ENCODE data around the gene IQGAP3. TPM values are rescaled to one million over a fixed set of nuclear protein-coding genes. Genes with fewer than 3 reads are reported as not detected.

IQGAP3 gene
- total and polyA plus RNA-seq, 4 donors = under 0.01 to 8.5 (median 0.43) TPM

- Histone ChIP-seq H3K4me1 (ENCODE audit: control insufficient read depth in 4 of 4, insufficient read depth in 4 of 4, low read length in 3 of 4) (no peaks in the 10 kb centered on the region), H3K9me3 (ENCODE audit: control insufficient read depth in 4 of 4, low read length in 3 of 4) (no peaks in the 10 kb centered on the region), H3K9ac (ENCODE audit: low read depth in 1 of 2, low read length in 2 of 2) (no peak overlapping the region), H3K4me3 (ENCODE audit: low read depth in 1 of 3, low read length in 3 of 3) (no peak overlapping the region), H3K36me3 (ENCODE audit: control insufficient read depth in 4 of 4, insufficient read depth in 3 of 4, low read depth in 1 of 4, low read length in 3 of 4) (no peaks in the 10 kb centered on the region), H3K27me3 (ENCODE audit: control insufficient read depth in 4 of 4, insufficient read depth in 4 of 4, low read length in 3 of 4) (peaks cover 0 to 2% (median 0%) of the 10 kb centered on the region in 4 donors), H3K27ac (ENCODE audit: low read depth in 1 of 2, low read length in 2 of 2) (no peak overlapping the region)
- no peak for TF ChIP-seq FOXA2 (IDR thresholded peaks at IDR 0.05)
- no peak for TF ChIP-seq SP1 (IDR thresholded peaks at IDR 0.05)
- no peak for TF ChIP-seq ATF3 (IDR thresholded peaks at IDR 0.05)
- TF ChIP-seq JUND (IDR thresholded peaks at IDR 0.05) = no peak
- 40% methylated on average over 11 of the region's 11 CpGs for WGBS
- DNase-seq (ENCODE audit: low spot score) = no peak
These were observed 12.4 kb upstream of the IQGAP3 start for GRCh38 chr1:156584813-156585212.

GRCh38 chr1:156583821-156584622 lies 11.7 kb upstream of the IQGAP3 start:
- peak; percentile 73 for DNase-seq (ENCODE audit: low spot score)
- Histone ChIP-seq H3K27me3 (ENCODE audit: control insufficient read depth in 4 of 4, insufficient read depth in 4 of 4, low read length in 3 of 4) (peaks cover 0 to 2% (median 0%) of the 10 kb centered on the region in 4 donors), H3K9me3 (ENCODE audit: control insufficient read depth in 4 of 4, low read length in 3 of 4) (no peaks in the 10 kb centered on the region), H3K36me3 (ENCODE audit: control insufficient read depth in 4 of 4, insufficient read depth in 3 of 4, low read depth in 1 of 4, low read length in 3 of 4) (no peaks in the 10 kb centered on the region), H3K4me1 (ENCODE audit: control insufficient read depth in 4 of 4, insufficient read depth in 4 of 4, low read length in 3 of 4) (no peaks in the 10 kb centered on the region), H3K9ac (ENCODE audit: low read depth in 1 of 2, low read length in 2 of 2) (no peak overlapping the region), H3K27ac (ENCODE audit: low read depth in 1 of 2, low read length in 2 of 2) (no peak overlapping the region), H3K4me3 (ENCODE audit: low read depth in 1 of 3, low read length in 3 of 3) (no peak overlapping the region)
- WGBS = 56% methylated on average over 20 of the region's 20 CpGs
- TF ChIP-seq RAD21 (IDR thresholded peaks at IDR 0.05) = peak; percentile 86 to 91
- TF ChIP-seq HNF4A (conservative IDR thresholded peaks at IDR 0.05) = peak in 1 of 2 donors; percentile 6
- no peak for TF ChIP-seq REST (IDR thresholded peaks at IDR 0.05)
- TF ChIP-seq CTCF (IDR thresholded peaks at IDR 0.05; ENCODE audit: low read depth, low read length, missing input control) = peak; percentile 92

- H3K9ac ChIP-seq (ENCODE audit: low read depth in 1 of 2, low read length in 2 of 2) = no peak overlapping the region
These were observed 10.1 kb upstream of the IQGAP3 start for GRCh38 chr1:156582388-156583017.

More at GRCh38 chr1:156582388-156583017, 10.1 kb upstream of the IQGAP3 start:
- Histone ChIP-seq H3K4me1 (ENCODE audit: control insufficient read depth in 4 of 4, insufficient read depth in 4 of 4, low read length in 3 of 4) (no peaks in the 10 kb centered on the region), H3K9me3 (ENCODE audit: control insufficient read depth in 4 of 4, low read length in 3 of 4) (no peaks in the 10 kb centered on the region), H3K4me3 (ENCODE audit: low read depth in 1 of 3, low read length in 3 of 3) (no peak overlapping the region), H3K27me3 (ENCODE audit: control insufficient read depth in 4 of 4, insufficient read depth in 4 of 4, low read length in 3 of 4) (peaks cover 0 to 2% (median 0%) of the 10 kb centered on the region in 4 donors), H3K36me3 (ENCODE audit: control insufficient read depth in 4 of 4, insufficient read depth in 3 of 4, low read depth in 1 of 4, low read length in 3 of 4) (no peaks in the 10 kb centered on the region), H3K27ac (ENCODE audit: low read depth in 1 of 2, low read length in 2 of 2) (no peak overlapping the region)
- DNase-seq (ENCODE audit: low spot score) = no peak
- TF ChIP-seq RAD21 (IDR thresholded peaks at IDR 0.05) = no peak
- no peak for TF ChIP-seq RXRA (IDR thresholded peaks at IDR 0.05)
- TF ChIP-seq HNF4G (IDR thresholded peaks at IDR 0.05) = no peak
- 79% methylated on average over 9 of the region's 9 CpGs for WGBS

Data from liver (tissue), 9 donors.